GM12878 (cell line): ENCODE data around the gene PRRT4. TPM values are rescaled to one million over a fixed set of nuclear protein-coding genes. Genes with fewer than 3 reads are reported as not detected.

Source experiments
- ATAC-seq: fragments of 200-7000 bp; cut with Tn5 transposase; 3 replicates; pipeline ENCODE4 v1.9.1; 2020; ENCODE audit warnings: mild to moderate bottlenecking, moderate library complexity
- BruUV-seq: library from RNA; stranded (reverse); fragments of 400-500 nt; replicated peaks from 2 replicates; lab custom pipeline; 2021; lab: Mats Ljungman, UMichigan
- CTCF ChIA-PET: fragments of 300-600 bp; sonication (Branson Sonifier 250); formaldehyde crosslinking; extraction: SDS; loops from one replicate; lab custom pipeline; 2021; ENCODE audit warnings: inconsistent platforms; lab: Yijun Ruan, JAX
- POLR2A ChIA-PET: fragments of 350-600 bp; formaldehyde crosslinking; extraction: SDS; loops from one replicate; lab custom pipeline; 2021; ENCODE audit warnings: inconsistent platforms; lab: Charles Lee
- RAD21 ChIA-PET: fragments of 300-600 bp; sonication (Branson Sonifier 250); formaldehyde crosslinking; loops from one replicate; lab custom pipeline; 2023; ENCODE audit warnings: antibody characterized with exemption; ENCODE audit not compliant: unreplicated experiment; lab: Charles Lee
- SMC1A ChIA-PET: fragments of 300-600 bp; sonication (Branson Sonifier 250); formaldehyde crosslinking; loops from one replicate; lab custom pipeline; 2023; ENCODE audit not compliant: unreplicated experiment, uncharacterized antibody; lab: Charles Lee
- DNase-seq: peaks from one replicate; pipeline ENCODE4 v3.0.0-alpha.2; 2011; ENCODE audit warnings: low read depth, low spot score
- FAIRE-seq: peaks from 3 replicates; lab custom pipeline; 2011; peaks lifted over from hg19 to GRCh38; lab: Jason Lieb, UNC
- H2AFZ ChIP-seq: 2 replicates; pipeline ENCODE4 v1.6.0; 2011; ENCODE audit warnings: low read depth, low read length, control low read depth; ENCODE audit not compliant: control insufficient read depth
- H3K27ac ChIP-seq: 2 replicates; pipeline ENCODE4 v1.5.1; 2011; ENCODE audit warnings: control low read depth; ENCODE audit not compliant: control insufficient read depth, insufficient read depth
- H3K27me3 ChIP-seq, 2 experiments: replicated peaks in 1 of 2; 2 replicates each; pipeline versions ENCODE4 v1.6.0 to v1.6.1; 2011; ENCODE audit warnings: low read length in 1 of 2; ENCODE audit not compliant: control insufficient read depth in 2 of 2, insufficient read depth in 2 of 2
- H3K36me3 ChIP-seq, 2 experiments: 2 replicates each; pipeline ENCODE4 v1.5.1; 2011; ENCODE audit warnings: low read length in 1 of 2; ENCODE audit not compliant: control insufficient read depth in 2 of 2, insufficient read depth in 2 of 2
- H3K4me1 ChIP-seq: 2 replicates; pipeline ENCODE4 v1.6.1; 2011; ENCODE audit warnings: mild to moderate bottlenecking, low read length, moderate library complexity, mixed read lengths; ENCODE audit not compliant: control insufficient read depth, insufficient read depth
- H3K4me2 ChIP-seq: 2 replicates; pipeline ENCODE4 v1.6.0; 2011; ENCODE audit warnings: control low read depth; ENCODE audit not compliant: control insufficient read depth, insufficient read depth
- H3K4me3 ChIP-seq: fragments of 200-600 bp; sonication (generic); 2 replicates; pipeline ENCODE4 v1.5.1; 2016
- H3K79me2 ChIP-seq: 2 replicates; pipeline ENCODE4 v1.6.0; 2011; ENCODE audit warnings: low read length; ENCODE audit not compliant: control insufficient read depth, insufficient read depth
- H3K9ac ChIP-seq: 2 replicates; pipeline ENCODE4 v1.8.0; 2011; ENCODE audit warnings: low read length, control low read depth, mixed read lengths; ENCODE audit not compliant: control insufficient read depth, insufficient read depth
- H3K9me3 ChIP-seq: replicated peaks from 3 replicates; pipeline ENCODE4 v1.5.1; 2011; ENCODE audit warnings: mild to moderate bottlenecking, low read length; ENCODE audit not compliant: control insufficient read depth, insufficient read depth
- H4K20me1 ChIP-seq: 2 replicates; pipeline ENCODE4 v1.6.0; 2011; ENCODE audit not compliant: control insufficient read depth, insufficient read depth
- BCL11A ChIP-seq: IDR thresholded peaks from 2 replicates; pipeline ENCODE4 v1.6.1; 2011; ENCODE audit warnings: low read depth, low read length
- IKZF1 ChIP-seq: fragments of 450-650 bp; conservative IDR thresholded peaks from 2 replicates; pipeline ENCODE4 v1.6.1; 2017; ENCODE audit warnings: antibody characterized with exemption, mild to moderate bottlenecking
- IKZF2 ChIP-seq, 2 experiments: fragments of 450-650 bp; IDR thresholded peaks; 2 replicates each; pipeline ENCODE4 v1.6.1; 2017; ENCODE audit warnings: mild to moderate bottlenecking in 2 of 2, moderate library complexity in 2 of 2
- KAT2A ChIP-seq: conservative IDR thresholded peaks from 2 replicates; pipeline ENCODE4 v1.6.1; 2011; ENCODE audit warnings: low read depth, low read length; ENCODE audit not compliant: control insufficient read depth
- MXI1 ChIP-seq: fragments of 150-350 bp; IDR thresholded peaks from 2 replicates; pipeline ENCODE4 v1.6.1; 2011; ENCODE audit warnings: low read depth, mild to moderate bottlenecking, inconsistent platforms, low read length, improper control_type of control experiment
- SUPT20H ChIP-seq: IDR thresholded peaks from 2 replicates; pipeline ENCODE4 v1.6.1; 2011; ENCODE audit warnings: low read depth, mild to moderate bottlenecking, low read length, moderate library complexity, borderline replicate concordance; ENCODE audit not compliant: control insufficient read depth
- WGBS: methylation state at CpG from one replicate; pipeline ENCODE4 v1.1.6; 2016; ENCODE audit warnings: low lambda C conversion rate; ENCODE audit not compliant: insufficient replicate concordance, insufficient coverage; ENCODE audit errors: missing lambda C conversion rate; 5-methylcytosine and 5-hydroxymethylcytosine counted together
- in situ Hi-C: fragments of 300-500 bp; cut with MboI; formaldehyde crosslinking; loops from 9 replicates; pipeline ENCODE4 v1.14.3; 2018; ENCODE audit warnings: mixed read lengths
- intact Hi-C: fragments of 100-400 bp; cut with micrococcal nuclease; formaldehyde crosslinking; loops from one replicate; pipeline ENCODE4 v1.14.2; 2022; ENCODE audit not compliant: unreplicated experiment
- polyA plus RNA-seq, 11 experiments: library from polyadenylated mRNA; depleted of rRNA in 4 of 11; unstranded in 6 of 11; stranded (reverse) in 5 of 11; fragments of >200 nt; fragmentation: Nextera tagmentation in 4 of 11; fragmentation: Illumina TruSeq in 1 of 11; extraction: Ambion mirVana in 4 of 11; extraction: Trizol in 1 of 11; gene quantifications; 1 replicate in 1 of 11; 2 replicates in 10 of 11; pipeline versions ENCODE4 v1.2.1 to v1.2.3, GENCODE V29; 2011 to 2016; ENCODE audit warnings: inconsistent platforms in 2 of 11, missing spikeins in 2 of 11, low read depth in 1 of 11
- total RNA-seq, 4 experiments: library from RNA; depleted of rRNA in 3 of 4; stranded (reverse); fragments of >200 nt in 3 of 4; fragmentation: Illumina TruSeq in 1 of 4; extraction: Trizol in 1 of 4; gene quantifications; 2 replicates each; pipeline versions ENCODE4 v1.2.1 to v1.2.3, GENCODE V29; 2013 to 2021
- TF ChIP-seq, protein P1 (sequence below): fragments of 450-650 bp; IDR thresholded peaks from 2 replicates; pipeline ENCODE4 v1.6.1; 2018; ENCODE audit warnings: borderline replicate concordance, mild to moderate bottlenecking; ENCODE audit not compliant: partially characterized antibody
- TF ChIP-seq, protein P2 (sequence below): fragments of 450-650 bp; IDR thresholded peaks from 2 replicates; pipeline ENCODE4 v1.6.1; 2017; ENCODE audit warnings: antibody characterized with exemption, mild to moderate bottlenecking, moderate library complexity

PRRT4 gene
- total and polyA plus RNA-seq, 10 of the 15 experiments (the other 5 are each of a cell fraction or from before 2014, with no cell fraction given): not detected

DNA sequence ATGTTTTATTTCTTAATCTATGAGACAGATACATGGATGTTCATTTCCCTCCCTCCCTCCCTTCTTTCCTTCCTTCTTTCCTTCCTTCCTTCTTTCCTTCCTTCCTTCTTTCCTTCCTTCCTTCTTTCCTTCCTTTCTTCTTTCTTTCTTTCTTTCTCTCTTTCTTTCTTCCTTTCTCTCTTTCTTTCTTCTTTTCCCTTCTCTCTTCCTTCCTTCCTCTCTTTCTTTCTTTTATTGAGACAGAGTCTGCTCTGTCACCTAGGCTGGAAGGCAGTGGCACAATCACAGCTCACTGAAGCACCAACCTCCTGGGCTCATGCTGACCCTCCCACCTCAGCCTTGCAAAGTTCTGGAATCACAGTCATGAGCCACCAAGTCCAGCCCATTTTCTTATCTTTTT lies 5.5 kb upstream of the PRRT4 start (continued):
- TF ChIP-seq, protein P1, sequence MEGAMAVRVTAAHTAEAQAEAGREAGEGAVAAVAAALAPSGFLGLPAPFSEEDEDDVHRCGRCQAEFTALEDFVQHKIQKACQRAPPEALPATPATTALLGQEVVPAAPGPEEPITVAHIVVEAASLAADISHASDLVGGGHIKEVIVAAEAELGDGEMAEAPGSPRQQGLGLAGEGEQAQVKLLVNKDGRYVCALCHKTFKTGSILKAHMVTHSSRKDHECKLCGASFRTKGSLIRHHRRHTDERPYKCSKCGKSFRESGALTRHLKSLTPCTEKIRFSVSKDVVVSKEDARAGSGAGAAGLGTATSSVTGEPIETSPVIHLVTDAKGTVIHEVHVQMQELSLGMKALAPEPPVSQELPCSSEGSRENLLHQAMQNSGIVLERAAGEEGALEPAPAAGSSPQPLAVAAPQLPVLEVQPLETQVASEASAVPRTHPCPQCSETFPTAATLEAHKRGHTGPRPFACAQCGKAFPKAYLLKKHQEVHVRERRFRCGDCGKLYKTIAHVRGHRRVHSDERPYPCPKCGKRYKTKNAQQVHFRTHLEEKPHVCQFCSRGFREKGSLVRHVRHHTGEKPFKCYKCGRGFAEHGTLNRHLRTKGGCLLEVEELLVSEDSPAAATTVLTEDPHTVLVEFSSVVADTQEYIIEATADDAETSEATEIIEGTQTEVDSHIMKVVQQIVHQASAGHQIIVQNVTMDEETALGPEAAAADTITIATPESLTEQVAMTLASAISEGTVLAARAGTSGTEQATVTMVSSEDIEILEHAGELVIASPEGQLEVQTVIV: no peak
- TF ChIP-seq BCL11A (no peak), KAT2A (no peak), SUPT20H (no peak)
- TF ChIP-seq, protein P2, sequence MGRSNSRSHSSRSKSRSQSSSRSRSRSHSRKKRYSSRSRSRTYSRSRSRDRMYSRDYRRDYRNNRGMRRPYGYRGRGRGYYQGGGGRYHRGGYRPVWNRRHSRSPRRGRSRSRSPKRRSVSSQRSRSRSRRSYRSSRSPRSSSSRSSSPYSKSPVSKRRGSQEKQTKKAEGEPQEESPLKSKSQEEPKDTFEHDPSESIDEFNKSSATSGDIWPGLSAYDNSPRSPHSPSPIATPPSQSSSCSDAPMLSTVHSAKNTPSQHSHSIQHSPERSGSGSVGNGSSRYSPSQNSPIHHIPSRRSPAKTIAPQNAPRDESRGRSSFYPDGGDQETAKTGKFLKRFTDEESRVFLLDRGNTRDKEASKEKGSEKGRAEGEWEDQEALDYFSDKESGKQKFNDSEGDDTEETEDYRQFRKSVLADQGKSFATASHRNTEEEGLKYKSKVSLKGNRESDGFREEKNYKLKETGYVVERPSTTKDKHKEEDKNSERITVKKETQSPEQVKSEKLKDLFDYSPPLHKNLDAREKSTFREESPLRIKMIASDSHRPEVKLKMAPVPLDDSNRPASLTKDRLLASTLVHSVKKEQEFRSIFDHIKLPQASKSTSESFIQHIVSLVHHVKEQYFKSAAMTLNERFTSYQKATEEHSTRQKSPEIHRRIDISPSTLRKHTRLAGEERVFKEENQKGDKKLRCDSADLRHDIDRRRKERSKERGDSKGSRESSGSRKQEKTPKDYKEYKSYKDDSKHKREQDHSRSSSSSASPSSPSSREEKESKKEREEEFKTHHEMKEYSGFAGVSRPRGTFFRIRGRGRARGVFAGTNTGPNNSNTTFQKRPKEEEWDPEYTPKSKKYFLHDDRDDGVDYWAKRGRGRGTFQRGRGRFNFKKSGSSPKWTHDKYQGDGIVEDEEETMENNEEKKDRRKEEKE: no peak

DNA sequence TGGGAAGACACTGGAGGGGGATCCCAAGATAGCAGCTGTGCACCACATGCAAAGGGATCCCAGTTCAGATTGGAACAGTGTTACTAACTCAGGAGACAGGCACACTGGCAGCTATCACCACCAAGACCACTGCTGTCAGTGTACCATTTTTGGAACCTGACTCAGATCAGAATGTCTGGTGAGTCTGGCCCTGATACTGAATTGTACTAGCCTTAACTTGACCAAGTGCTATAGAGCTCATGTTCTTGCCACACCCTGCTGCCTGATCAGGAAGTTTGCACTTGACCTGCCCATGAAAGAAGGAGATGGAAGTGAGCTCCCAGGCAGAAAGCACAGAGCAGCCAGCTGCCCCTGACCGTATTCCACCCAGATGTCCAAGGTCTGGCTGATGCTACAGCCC lies 4.8 kb upstream of the PRRT4 start:
- H3K4me1 ChIP-seq: no peaks in the 10 kb centered on the region
- H3K79me2 ChIP-seq: no peaks in the 10 kb centered on the region
- H3K27ac ChIP-seq: no peak overlapping the region
- no peak for ATAC-seq
- no peak overlapping the region for H3K9ac ChIP-seq
- DNase-seq: no peak
- no peak overlapping the region for H3K4me3 ChIP-seq
- no peaks in the 10 kb centered on the region for H4K20me1 ChIP-seq
- WGBS: 5% methylated on average over 1 of the region's 1 CpG
- H3K9me3 ChIP-seq: no peaks in the 10 kb centered on the region
- no peaks in the 10 kb centered on the region for H3K36me3 ChIP-seq
- in situ Hi-C loops (no loop called here), intact Hi-C loops (no loop called here)
- no peak for FAIRE-seq
- TF ChIP-seq MXI1 (no peak), IKZF2 (IDR thresholded peaks at IDR 0.05) (no peak), IKZF1 (no peak)
- peaks cover 9 to 25% of the 10 kb centered on the region in 2 experiments for H3K27me3 ChIP-seq
- POLR2A ChIA-PET: no interaction called here
- SMC1A ChIA-PET: no interaction called here
- no peak overlapping the region for H3K4me2 ChIP-seq
- RAD21 ChIA-PET: no interaction called here
- no TSS peak for BruUV-seq
- CTCF ChIA-PET: interaction anchor here (1.0 to 1.2 kb wide), 2 partner anchors 11 to 19 kb away, joined by 3 read pairs; no protein-coding TSS in a partner anchor
- no peak overlapping the region for H2AFZ ChIP-seq
